ENCODE data around the gene ADGRL2. TPM values are rescaled to one million over a fixed set of nuclear protein-coding genes. Genes with fewer than 3 reads are reported as not detected.

The ADGRL2 gene
- total RNA-seq, 2 donors from 2014 or later = 7.4 to 10.5 TPM

- Histone ChIP-seq H3K9me3 (no peaks in the 10 kb centered on the region), H3K9ac (ENCODE audit: low read depth in 2 of 2, low read length in 2 of 2) (no peak overlapping the region), H3K4me3 (no peak overlapping the region), H3K27ac (no peak overlapping the region), H3K27me3 (no peaks in the 10 kb centered on the region), H3K4me1 (no peaks in the 10 kb centered on the region), H3K36me3 (no peaks in the 10 kb centered on the region)
- intact Hi-C loops (cut with DNase I) = no loop called here
- DNase-seq = no peak
- no peak for TF ChIP-seq CTCF (IDR thresholded peaks at IDR 0.05)
Measured at GRCh38 chr1:81848880-81849682, 48.3 kb downstream of the ADGRL2 start.

GRCh38 chr1:81850031-81850430 is 49.3 kb downstream of the ADGRL2 start:
- Histone ChIP-seq H3K4me3 (no peak overlapping the region), H3K4me1 (no peaks in the 10 kb centered on the region), H3K36me3 (no peaks in the 10 kb centered on the region), H3K9ac (ENCODE audit: low read depth in 2 of 2, low read length in 2 of 2) (no peak overlapping the region), H3K27ac (no peak overlapping the region), H3K27me3 (no peaks in the 10 kb centered on the region), H3K9me3 (no peaks in the 10 kb centered on the region)
- TF ChIP-seq CTCF (IDR thresholded peaks at IDR 0.05) = no peak
- no peak for DNase-seq
- intact Hi-C loops (cut with DNase I) = no loop called here

- Histone ChIP-seq H3K9me3 (no peaks in the 10 kb centered on the region), H3K27me3 (no peaks in the 10 kb centered on the region), H3K9ac (ENCODE audit: low read depth in 2 of 2, low read length in 2 of 2) (no peak overlapping the region), H3K27ac (no peak overlapping the region), H3K4me1 (no peaks in the 10 kb centered on the region), H3K4me3 (no peak overlapping the region), H3K36me3 (no peaks in the 10 kb centered on the region)
- DNase-seq = no peak
- intact Hi-C loops (cut with DNase I) = no loop called here
- TF ChIP-seq CTCF (IDR thresholded peaks at IDR 0.05) = no peak
Measured at GRCh38 chr1:81850495-81850894, 49.8 kb downstream of the ADGRL2 start.

GRCh38 chr1:81851217-81851616 is 50.5 kb downstream of the ADGRL2 start:
- no peak overlapping the region for H3K9ac ChIP-seq (ENCODE audit: low read depth in 2 of 2, low read length in 2 of 2)

GRCh38 chr1:81852961-81853360 is 52.2 kb downstream of the ADGRL2 start:
- no peaks in the 10 kb centered on the region for H3K27me3 ChIP-seq
- no peak overlapping the region for H3K27ac ChIP-seq
- H3K9me3 ChIP-seq = no peaks in the 10 kb centered on the region
- H3K36me3 ChIP-seq = no peaks in the 10 kb centered on the region
- DNase-seq = no peak
- no peak overlapping the region for H3K9ac ChIP-seq (ENCODE audit: low read depth in 2 of 2, low read length in 2 of 2)
- H3K4me1 ChIP-seq = no peaks in the 10 kb centered on the region
- H3K4me3 ChIP-seq = no peak overlapping the region
- intact Hi-C loops (cut with DNase I) = no loop called here
- TF ChIP-seq CTCF (IDR thresholded peaks at IDR 0.05) = no peak

More at GRCh38 chr1:81851217-81851616, 50.5 kb downstream of the ADGRL2 start:
- H3K27me3 ChIP-seq = no peaks in the 10 kb centered on the region
- TF ChIP-seq CTCF (IDR thresholded peaks at IDR 0.05) = no peak
- H3K4me3 ChIP-seq = no peak overlapping the region
- no peak for DNase-seq
- H3K36me3 ChIP-seq = no peaks in the 10 kb centered on the region
- intact Hi-C loops (cut with DNase I) = no loop called here
- H3K27ac ChIP-seq = no peak overlapping the region
- H3K4me1 ChIP-seq = no peaks in the 10 kb centered on the region
- H3K9me3 ChIP-seq = no peaks in the 10 kb centered on the region

Data from colonic mucosa (tissue), 4 donors.